IMR-90 (cell line): Measurements from ENCODE around the gene KCNN3. TPM values are rescaled to one million over a fixed set of nuclear protein-coding genes. Genes with fewer than 3 reads are reported as not detected.

ENCODE experiments used
- ATAC-seq: fragments of 200-7000 bp; cut with Tn5 transposase; 2 replicates; pipeline ENCODE4 v1.9.1; 2020; ENCODE audit warnings: low read depth, mild to moderate bottlenecking, moderate library complexity
- BruUV-seq: library from RNA; stranded (reverse); fragments of 400-500 nt; replicated peaks from 2 replicates; lab custom pipeline; 2021; lab: Mats Ljungman, UMichigan
- CTCF ChIA-PET: fragments of 300-600 bp; formaldehyde crosslinking; extraction: SDS; loops from one replicate; lab custom pipeline; 2021; ENCODE audit warnings: antibody characterized with exemption; lab: Yijun Ruan, JAX
- POLR2A ChIA-PET: fragments of 300-600 bp; sonication (Branson Sonifier 250); formaldehyde crosslinking; loops from one replicate; lab custom pipeline; 2022; ENCODE audit warnings: antibody characterized with exemption; ENCODE audit not compliant: unreplicated experiment; lab: Charles Lee
- DNase-seq: peaks from one replicate; pipeline ENCODE4 v3.0.0; 2013
- H2AFZ ChIP-seq: replicated peaks from 2 replicates; pipeline ENCODE3; 2013; ENCODE audit warnings: low read length, mild to moderate bottlenecking; ENCODE audit not compliant: poor library complexity
- H2AK5ac ChIP-seq: 2 replicates; pipeline ENCODE4 v1.6.1; 2013; ENCODE audit warnings: low read depth, low read length, inconsistent platforms
- H2AK9ac ChIP-seq: replicated peaks from 2 replicates; pipeline ENCODE3; 2013; ENCODE audit warnings: mild to moderate bottlenecking, low read depth, low read length, moderate library complexity; ENCODE audit not compliant: poor library complexity
- H2BK120ac ChIP-seq: 2 replicates; pipeline ENCODE4 v1.6.1; 2013; ENCODE audit warnings: low read depth, low read length, inconsistent platforms
- H2BK15ac ChIP-seq: 3 replicates; pipeline ENCODE4 v1.6.1; 2013; ENCODE audit warnings: low read depth, low read length, inconsistent platforms
- H2BK20ac ChIP-seq: 2 replicates; pipeline ENCODE4 v1.6.1; 2013; ENCODE audit warnings: low read depth, mild to moderate bottlenecking, inconsistent platforms, low read length, moderate library complexity
- H2BK5ac ChIP-seq: 2 replicates; pipeline ENCODE4 v1.6.1; 2013; ENCODE audit warnings: mild to moderate bottlenecking, low read depth, low read length, inconsistent platforms; ENCODE audit not compliant: poor library complexity, severe bottlenecking
- H3K14ac ChIP-seq: replicated peaks from 2 replicates; pipeline ENCODE4 v1.6.1; 2013; ENCODE audit warnings: low read depth, low read length, inconsistent platforms
- H3K18ac ChIP-seq: 2 replicates; pipeline ENCODE4 v1.6.1; 2013; ENCODE audit warnings: low read depth, low read length, control low read depth
- H3K23ac ChIP-seq: 2 replicates; pipeline ENCODE4 v1.6.1; 2013; ENCODE audit warnings: low read depth, low read length, inconsistent platforms
- H3K27ac ChIP-seq: 2 replicates; pipeline ENCODE4 v1.5.1; 2013; ENCODE audit warnings: mild to moderate bottlenecking, control low read depth, low read length; ENCODE audit not compliant: insufficient read depth
- H3K27me3 ChIP-seq: 2 replicates; pipeline ENCODE4 v1.6.1; 2013; ENCODE audit warnings: low read length; ENCODE audit not compliant: control insufficient read depth, insufficient read depth
- H3K36me3 ChIP-seq: 2 replicates; pipeline ENCODE4 v1.6.1; 2013; ENCODE audit warnings: low read length, mixed read lengths; ENCODE audit not compliant: control insufficient read depth, insufficient read depth
- H3K4ac ChIP-seq: 2 replicates; pipeline ENCODE4 v1.6.1; 2013; ENCODE audit warnings: low read depth, low read length, inconsistent platforms
- H3K4me1 ChIP-seq: 2 replicates; pipeline ENCODE4 v1.6.1; 2013; ENCODE audit warnings: low read length, mixed read lengths; ENCODE audit not compliant: control insufficient read depth, insufficient read depth
- H3K4me2 ChIP-seq: 2 replicates; pipeline ENCODE4 v1.6.1; 2013; ENCODE audit warnings: low read depth, mild to moderate bottlenecking, control low read depth, low read length, moderate library complexity
- H3K4me3 ChIP-seq: 2 replicates; pipeline ENCODE4 v1.5.1; 2013; ENCODE audit warnings: low read depth, mild to moderate bottlenecking, control low read depth, low read length, moderate library complexity; ENCODE audit not compliant: insufficient read depth
- H3K56ac ChIP-seq: 2 replicates; pipeline ENCODE4 v1.6.1; 2013; ENCODE audit warnings: low read length, inconsistent platforms; ENCODE audit not compliant: insufficient read depth; ENCODE audit errors: extremely low read depth
- H3K79me1 ChIP-seq, 2 experiments: 2 replicates each; pipeline ENCODE4 v1.6.1; 2013; ENCODE audit warnings: low read length in 2 of 2, inconsistent platforms in 1 of 2, low read depth in 1 of 2
- H3K9ac ChIP-seq: 2 replicates; pipeline ENCODE4 v1.6.1; 2013; ENCODE audit warnings: low read depth, low read length, control low read depth
- H3K9me1 ChIP-seq: 2 replicates; pipeline ENCODE4 v1.6.1; 2013; ENCODE audit warnings: low read length, inconsistent platforms; ENCODE audit not compliant: insufficient read depth
- H3K9me3 ChIP-seq: 2 replicates; pipeline ENCODE4 v1.6.1; 2013; ENCODE audit warnings: low read length; ENCODE audit not compliant: control insufficient read depth, insufficient read depth
- H4K20me1 ChIP-seq: 2 replicates; pipeline ENCODE4 v1.6.1; 2013; ENCODE audit warnings: low read length, inconsistent platforms; ENCODE audit not compliant: insufficient read depth
- H4K5ac ChIP-seq: 2 replicates; pipeline ENCODE4 v1.6.1; 2013; ENCODE audit warnings: mild to moderate bottlenecking, low read depth, low read length, control low read depth
- H4K8ac ChIP-seq, 2 experiments: 2 replicates each; pipeline ENCODE4 v1.6.1; 2013; ENCODE audit warnings: low read depth in 2 of 2, low read length in 2 of 2, control low read depth in 1 of 2, inconsistent platforms in 1 of 2
- H4K91ac ChIP-seq: 2 replicates; pipeline ENCODE4 v1.6.1; 2013; ENCODE audit warnings: low read depth, low read length, inconsistent platforms; ENCODE audit not compliant: insufficient read depth
- CEBPB ChIP-seq: IDR thresholded peaks from 2 replicates; pipeline ENCODE4 v1.6.1; 2012; ENCODE audit warnings: low read depth, low read length, improper control_type of control experiment
- MAZ ChIP-seq: IDR thresholded peaks from 2 replicates; pipeline ENCODE4 v1.6.1; 2012; ENCODE audit warnings: low read depth, mild to moderate bottlenecking, low read length, improper control_type of control experiment, moderate library complexity, borderline replicate concordance
- MXI1 ChIP-seq: IDR thresholded peaks from 2 replicates; pipeline ENCODE4 v1.6.1; 2012; ENCODE audit warnings: low read depth, mild to moderate bottlenecking, low read length, moderate library complexity, borderline replicate concordance
- RAD21 ChIP-seq: IDR thresholded peaks from 2 replicates; pipeline ENCODE4 v1.6.1; 2012; ENCODE audit warnings: low read length, improper control_type of control experiment
- SMC3 ChIP-seq: fragments of 150-350 bp; IDR thresholded peaks from 2 replicates; pipeline ENCODE4 v1.6.1; 2016; ENCODE audit warnings: low read depth, mild to moderate bottlenecking, antibody characterized with exemption, low read length, moderate library complexity
- WGBS, 2 experiments: methylation state at CpG; one replicate each; pipeline versions ENCODE4 v1.1.5 to v1.1.7; 2013; ENCODE audit warnings: missing lambda C conversion rate in 2 of 2; ENCODE audit not compliant: insufficient read length in 1 of 2; ENCODE audit errors: extremely low coverage in 2 of 2; 5-methylcytosine and 5-hydroxymethylcytosine counted together
- dilution Hi-C: fragments of 300-500 bp; cut with HindIII; formaldehyde crosslinking; loops from one replicate; pipeline ENCODE4 v1.14.3; 2018; ENCODE audit warnings: low sequenced_read_pairs; ENCODE audit not compliant: unreplicated experiment
- in situ Hi-C: fragments of 300-500 bp; cut with MboI; formaldehyde crosslinking; loops from 3 replicates; pipeline ENCODE4 v1.14.3; 2019; ENCODE audit warnings: low sequenced_read_pairs, inconsistent platforms, mixed read lengths
- intact Hi-C: fragments of 100-400 bp; cut with micrococcal nuclease; formaldehyde crosslinking; loops from 2 replicates; pipeline ENCODE4 v1.10.0; 2022
- polyA plus RNA-seq, 3 experiments: library from polyadenylated mRNA; depleted of rRNA; stranded (reverse); fragments of >200 nt; gene quantifications; 2 replicates each; pipeline ENCODE4 v1.2.3, GENCODE V29; 2012; ENCODE audit warnings: low replicate concordance in 1 of 3
- total RNA-seq: library from RNA; depleted of rRNA; stranded (reverse); fragments of >200 nt; gene quantifications from 2 replicates; pipeline ENCODE4 v1.2.3, GENCODE V29; 2012
- TF ChIP-seq, protein P1 (sequence below): fragments of 150-350 bp; IDR thresholded peaks from 2 replicates; pipeline ENCODE4 v1.6.1; 2017; ENCODE audit warnings: mild to moderate bottlenecking, antibody characterized with exemption, low read length, low read depth
- TF ChIP-seq, protein P2 (sequence below): fragments of 150-350 bp; IDR thresholded peaks from 2 replicates; pipeline ENCODE4 v1.6.1; 2016; ENCODE audit warnings: low read depth, mild to moderate bottlenecking, low read length, moderate library complexity, borderline replicate concordance

KCNN3 gene
- total and polyA plus RNA-seq, 2 of the 4 experiments (the other 2 are of a cell fraction) = 0.02 TPM; not detected in 1

DNA sequence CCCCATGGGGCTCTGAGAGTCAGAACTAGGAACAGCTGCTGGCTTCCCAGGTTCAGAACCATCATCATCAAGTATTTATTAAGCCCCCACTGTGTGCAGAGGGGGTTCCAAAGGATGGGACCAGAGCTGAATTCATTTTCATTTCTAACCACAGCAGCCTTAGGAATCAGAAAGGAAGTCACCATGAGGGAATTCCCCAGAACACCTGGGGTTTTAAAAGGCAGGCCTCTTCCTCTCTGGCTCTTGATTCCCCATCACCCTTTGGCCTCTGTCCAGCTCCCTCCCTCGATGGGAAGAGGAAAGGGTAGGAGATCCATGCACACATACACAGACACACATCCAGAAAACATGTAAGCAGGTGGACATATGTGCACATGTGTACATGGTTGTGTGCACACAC is 1.3 kb upstream of the KCNN3 start:
- Histone ChIP-seq H4K8ac (no peak overlapping the region), H3K9ac (no peak overlapping the region), H3K4me3 (no peak overlapping the region), H3K27ac (no peak overlapping the region), H3K9me1 (no peaks in the 10 kb centered on the region), H2AFZ (no peak overlapping the region), H4K91ac (no peak overlapping the region), H3K18ac (no peak overlapping the region), H3K14ac (no peak overlapping the region), H2BK15ac (no peak overlapping the region), H3K9me3 (peaks cover 2% of the 10 kb centered on the region; the same call in 1 of the 2 replicates), H3K27me3 (peaks cover 73% of the 10 kb centered on the region), H2BK120ac (no peak overlapping the region), H2BK5ac (no peak overlapping the region), H2BK20ac (no peak overlapping the region), H3K36me3 (no peaks in the 10 kb centered on the region), H2AK9ac (no peak overlapping the region), H3K4me2 (no peak overlapping the region), H3K4ac (no peak overlapping the region), H3K4me1 (peaks cover 9% of the 10 kb centered on the region), H3K23ac (no peak overlapping the region), H2AK5ac (no peak overlapping the region), H3K79me1 (no peaks in the 10 kb centered on the region), H4K5ac (no peak overlapping the region), H4K20me1 (peaks cover 4% of the 10 kb centered on the region; the same call in 1 of the 2 replicates), H3K56ac (no peak overlapping the region)
- no CpG with 5 or more reads among the region's 1 CpG for WGBS, 2 experiments
- ATAC-seq = no peak
- intact Hi-C loops (loop anchor here (10.0 kb wide), 1 partner anchor 177 kb away; no protein-coding TSS in a partner anchor), dilution Hi-C loops (no loop called here), in situ Hi-C loops (no loop called here)
- BruUV-seq = no TSS peak
- ChIA-PET POLR2A (no interaction called here), CTCF (no interaction called here)
- DNase-seq = no peak
- TF ChIP-seq CEBPB = no peak
- TF ChIP-seq, protein P1, sequence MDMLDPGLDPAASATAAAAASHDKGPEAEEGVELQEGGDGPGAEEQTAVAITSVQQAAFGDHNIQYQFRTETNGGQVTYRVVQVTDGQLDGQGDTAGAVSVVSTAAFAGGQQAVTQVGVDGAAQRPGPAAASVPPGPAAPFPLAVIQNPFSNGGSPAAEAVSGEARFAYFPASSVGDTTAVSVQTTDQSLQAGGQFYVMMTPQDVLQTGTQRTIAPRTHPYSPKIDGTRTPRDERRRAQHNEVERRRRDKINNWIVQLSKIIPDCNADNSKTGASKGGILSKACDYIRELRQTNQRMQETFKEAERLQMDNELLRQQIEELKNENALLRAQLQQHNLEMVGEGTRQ = no peak
- TF ChIP-seq RAD21 = no peak
- no peak for TF ChIP-seq SMC3
- TF ChIP-seq, protein P2, sequence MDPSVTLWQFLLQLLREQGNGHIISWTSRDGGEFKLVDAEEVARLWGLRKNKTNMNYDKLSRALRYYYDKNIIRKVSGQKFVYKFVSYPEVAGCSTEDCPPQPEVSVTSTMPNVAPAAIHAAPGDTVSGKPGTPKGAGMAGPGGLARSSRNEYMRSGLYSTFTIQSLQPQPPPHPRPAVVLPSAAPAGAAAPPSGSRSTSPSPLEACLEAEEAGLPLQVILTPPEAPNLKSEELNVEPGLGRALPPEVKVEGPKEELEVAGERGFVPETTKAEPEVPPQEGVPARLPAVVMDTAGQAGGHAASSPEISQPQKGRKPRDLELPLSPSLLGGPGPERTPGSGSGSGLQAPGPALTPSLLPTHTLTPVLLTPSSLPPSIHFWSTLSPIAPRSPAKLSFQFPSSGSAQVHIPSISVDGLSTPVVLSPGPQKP = no peak
- no peak for TF ChIP-seq MAZ
- no peak for TF ChIP-seq MXI1
